H1 (cell line): ENCODE results near the gene KATNAL1. TPM values are rescaled to one million over a fixed set of nuclear protein-coding genes. Genes with fewer than 3 reads are reported as not detected.

Experiments used
- GTF2F1 ChIP-seq: IDR thresholded peaks from 2 replicates; pipeline ENCODE4 v1.6.1; 2012; ENCODE audit warnings: low read depth, low read length, improper control_type of control experiment, borderline replicate concordance
- USF2 ChIP-seq: IDR thresholded peaks from 2 replicates; pipeline ENCODE4 v1.6.1; 2011; ENCODE audit warnings: low read length, improper control_type of control experiment
- polyA plus RNA-seq, 7 experiments: library from polyadenylated mRNA; depleted of rRNA in 3 of 7; stranded (reverse) in 5 of 7; unstranded in 2 of 7; fragments of >200 nt in 5 of 7; fragments of 200-250 nt in 2 of 7; gene quantifications; 1 replicate in 5 of 7; 2 replicates in 1 of 7; 4 replicates in 1 of 7; pipeline versions ENCODE4 v1.2.1 to v1.2.3, GENCODE V29; 2011 to 2013; ENCODE audit warnings: missing spikeins in 2 of 7, mixed read lengths in 2 of 7
- total RNA-seq: library from RNA; stranded (reverse); fragmentation: NEBNext Ultra II Directional; extraction: Animal tissue kit (Norgen Biotek cat#: 25700); gene quantifications from 2 replicates; pipeline ENCODE4 v1.2.1, GENCODE V29; 2021

Gene KATNAL1
- total and polyA plus RNA-seq, 2 of the 8 experiments (the other 6 are each of a cell fraction or from before 2014, with no cell fraction given): 4.0 to 13.2 TPM

- TF ChIP-seq GTF2F1 (no peak), USF2 (no peak)
- TF ChIP-seq, all 59 proteins: peak for 0
These were observed 32.5 kb upstream of the KATNAL1 start (continued) for GRCh38 chr13:30339738-30340330.
